NB4 (cell line): Measurements from ENCODE around the gene GPR17.

ENCODE experiments used
- DNase-seq: peaks from one replicate; pipeline ENCODE4 v3.0.0; 2010; ENCODE audit warnings: low read depth
- H3K4me3 ChIP-seq: one replicate; pipeline ENCODE4 v1.5.1; 2011; ENCODE audit warnings: mild to moderate bottlenecking, low read depth, low read length, moderate library complexity
- CTCF ChIP-seq: IDR thresholded peaks from one replicate; pipeline ENCODE4 v1.5.1; 2012; ENCODE audit warnings: low read depth, low read length
- MAX ChIP-seq: IDR thresholded peaks from 2 replicates; pipeline ENCODE4 v1.6.1; 2011; ENCODE audit warnings: low read depth, low read length
- MYC ChIP-seq: IDR thresholded peaks from 2 replicates; pipeline ENCODE4 v1.6.1; 2011; ENCODE audit warnings: low read depth, low read length
- POLR2A ChIP-seq: IDR thresholded peaks from 2 replicates; pipeline ENCODE4 v1.6.1; 2011; ENCODE audit warnings: mild to moderate bottlenecking; ENCODE audit not compliant: insufficient read length; ENCODE audit errors: extremely low read depth

GPR17 gene

GRCh38 chr2:127647242-127648190, 1.6 kb downstream of the GPR17 start:
- H3K4me3 ChIP-seq: no peak overlapping the region
- TF ChIP-seq MYC: no peak
- no peak for TF ChIP-seq CTCF
- no peak for TF ChIP-seq POLR2A
- no peak for TF ChIP-seq MAX
- DNase-seq: no peak

- DNase-seq: no peak
- TF ChIP-seq CTCF: no peak
- TF ChIP-seq MYC: no peak
- no peak for TF ChIP-seq MAX
- no peak for TF ChIP-seq POLR2A
- H3K4me3 ChIP-seq: no peak overlapping the region
These were observed 2.4 kb downstream of the GPR17 start for GRCh38 chr2:127648321-127648720.

- DNase-seq: no peak
- H3K4me3 ChIP-seq: no peak overlapping the region
- TF ChIP-seq CTCF (no peak), POLR2A (no peak), MAX (no peak)
These were observed 3.2 kb downstream of the GPR17 start for GRCh38 chr2:127649100-127649611.

- no peak overlapping the region for H3K4me3 ChIP-seq
- DNase-seq: peak; percentile 85
- TF ChIP-seq POLR2A (no peak), MYC (peak; percentile 57; the same call in 1 of the 2 replicates), MAX (peak; percentile 42; the same call in 1 of the 2 replicates), CTCF (peak; percentile 92)
These were observed 3.7 kb downstream of the GPR17 start for GRCh38 chr2:127649684-127650040.

- TF ChIP-seq MAX (no peak), CTCF (no peak), MYC (no peak), POLR2A (no peak)
- no peak overlapping the region for H3K4me3 ChIP-seq
- DNase-seq: no peak
These were observed 4.3 kb downstream of the GPR17 start for GRCh38 chr2:127650041-127650784.
